GM12878 (cell line): ENCODE data around the gene DOCK1. TPM values are rescaled to one million over a fixed set of nuclear protein-coding genes. Genes with fewer than 3 reads are reported as not detected.

Source experiments
- ATAC-seq: fragments of 200-7000 bp; cut with Tn5 transposase; 3 replicates; pipeline ENCODE4 v1.9.1; 2020; ENCODE audit warnings: mild to moderate bottlenecking, moderate library complexity
- BruUV-seq: library from RNA; stranded (reverse); fragments of 400-500 nt; replicated peaks from 2 replicates; lab custom pipeline; 2021; lab: Mats Ljungman, UMichigan
- CTCF ChIA-PET: fragments of 300-600 bp; sonication (Branson Sonifier 250); formaldehyde crosslinking; extraction: SDS; loops from one replicate; lab custom pipeline; 2021; ENCODE audit warnings: inconsistent platforms; lab: Yijun Ruan, JAX
- POLR2A ChIA-PET: fragments of 350-600 bp; formaldehyde crosslinking; extraction: SDS; loops from one replicate; lab custom pipeline; 2021; ENCODE audit warnings: inconsistent platforms; lab: Charles Lee
- RAD21 ChIA-PET: fragments of 300-600 bp; sonication (Branson Sonifier 250); formaldehyde crosslinking; loops from one replicate; lab custom pipeline; 2023; ENCODE audit warnings: antibody characterized with exemption; ENCODE audit not compliant: unreplicated experiment; lab: Charles Lee
- SMC1A ChIA-PET: fragments of 300-600 bp; sonication (Branson Sonifier 250); formaldehyde crosslinking; loops from one replicate; lab custom pipeline; 2023; ENCODE audit not compliant: unreplicated experiment, uncharacterized antibody; lab: Charles Lee
- DNase-seq: peaks from one replicate; pipeline ENCODE4 v3.0.0-alpha.2; 2011; ENCODE audit warnings: low read depth, low spot score
- FAIRE-seq: peaks from 3 replicates; lab custom pipeline; 2011; peaks lifted over from hg19 to GRCh38; lab: Jason Lieb, UNC
- H2AFZ ChIP-seq: 2 replicates; pipeline ENCODE4 v1.6.0; 2011; ENCODE audit warnings: low read depth, low read length, control low read depth; ENCODE audit not compliant: control insufficient read depth
- H3K27ac ChIP-seq: 2 replicates; pipeline ENCODE4 v1.5.1; 2011; ENCODE audit warnings: control low read depth; ENCODE audit not compliant: control insufficient read depth, insufficient read depth
- H3K27me3 ChIP-seq, 2 experiments: replicated peaks in 1 of 2; 2 replicates each; pipeline versions ENCODE4 v1.6.0 to v1.6.1; 2011; ENCODE audit warnings: low read length in 1 of 2; ENCODE audit not compliant: control insufficient read depth in 2 of 2, insufficient read depth in 2 of 2
- H3K36me3 ChIP-seq, 2 experiments: 2 replicates each; pipeline ENCODE4 v1.5.1; 2011; ENCODE audit warnings: low read length in 1 of 2; ENCODE audit not compliant: control insufficient read depth in 2 of 2, insufficient read depth in 2 of 2
- H3K4me1 ChIP-seq: 2 replicates; pipeline ENCODE4 v1.6.1; 2011; ENCODE audit warnings: mild to moderate bottlenecking, low read length, moderate library complexity, mixed read lengths; ENCODE audit not compliant: control insufficient read depth, insufficient read depth
- H3K4me2 ChIP-seq: 2 replicates; pipeline ENCODE4 v1.6.0; 2011; ENCODE audit warnings: control low read depth; ENCODE audit not compliant: control insufficient read depth, insufficient read depth
- H3K4me3 ChIP-seq: fragments of 200-600 bp; sonication (generic); 2 replicates; pipeline ENCODE4 v1.5.1; 2016
- H3K79me2 ChIP-seq: 2 replicates; pipeline ENCODE4 v1.6.0; 2011; ENCODE audit warnings: low read length; ENCODE audit not compliant: control insufficient read depth, insufficient read depth
- H3K9ac ChIP-seq: 2 replicates; pipeline ENCODE4 v1.8.0; 2011; ENCODE audit warnings: low read length, control low read depth, mixed read lengths; ENCODE audit not compliant: control insufficient read depth, insufficient read depth
- H3K9me3 ChIP-seq: replicated peaks from 3 replicates; pipeline ENCODE4 v1.5.1; 2011; ENCODE audit warnings: mild to moderate bottlenecking, low read length; ENCODE audit not compliant: control insufficient read depth, insufficient read depth
- H4K20me1 ChIP-seq: 2 replicates; pipeline ENCODE4 v1.6.0; 2011; ENCODE audit not compliant: control insufficient read depth, insufficient read depth
- BHLHE40 ChIP-seq, 2 experiments: fragments of 450-650 bp in 1 of 2; IDR thresholded peaks; 2 replicates each; pipeline ENCODE4 v1.6.1; 2011 to 2017; ENCODE audit warnings: low read depth in 2 of 2, borderline replicate concordance in 1 of 2, improper control_type of control experiment in 1 of 2, low read length in 1 of 2, mild to moderate bottlenecking in 1 of 2
- CHD4 ChIP-seq: fragments of 200-600 bp; sonication (generic); IDR thresholded peaks from 2 replicates; pipeline ENCODE4 v1.6.1; 2016; ENCODE audit warnings: mild to moderate bottlenecking
- FOXM1 ChIP-seq: IDR thresholded peaks from 2 replicates; pipeline ENCODE4 v1.6.1; 2012; ENCODE audit warnings: low read depth, mild to moderate bottlenecking, inconsistent platforms, low read length, moderate library complexity
- JUND ChIP-seq: IDR thresholded peaks from 2 replicates; pipeline ENCODE4 v1.6.1; 2012; ENCODE audit warnings: low read depth, mild to moderate bottlenecking, low read length, improper control_type of control experiment, moderate library complexity
- NBN ChIP-seq: fragments of 450-650 bp; IDR thresholded peaks from 2 replicates; pipeline ENCODE4 v1.6.1; 2016
- SIN3A ChIP-seq: IDR thresholded peaks from 2 replicates; pipeline ENCODE4 v1.6.1; 2012; ENCODE audit warnings: low read depth, low read length, improper control_type of control experiment
- ZNF274 ChIP-seq: IDR thresholded peaks from one replicate; pipeline ENCODE4 v1.8.0; 2011; ENCODE audit not compliant: insufficient read length, insufficient read depth
- WGBS: methylation state at CpG from one replicate; pipeline ENCODE4 v1.1.6; 2016; ENCODE audit warnings: low lambda C conversion rate; ENCODE audit not compliant: insufficient replicate concordance, insufficient coverage; ENCODE audit errors: missing lambda C conversion rate; 5-methylcytosine and 5-hydroxymethylcytosine counted together
- in situ Hi-C: fragments of 300-500 bp; cut with MboI; formaldehyde crosslinking; loops from 9 replicates; pipeline ENCODE4 v1.14.3; 2018; ENCODE audit warnings: mixed read lengths
- intact Hi-C: fragments of 100-400 bp; cut with micrococcal nuclease; formaldehyde crosslinking; loops from one replicate; pipeline ENCODE4 v1.14.2; 2022; ENCODE audit not compliant: unreplicated experiment
- polyA plus RNA-seq, 11 experiments: library from polyadenylated mRNA; depleted of rRNA in 4 of 11; unstranded in 6 of 11; stranded (reverse) in 5 of 11; fragments of >200 nt; fragmentation: Nextera tagmentation in 4 of 11; fragmentation: Illumina TruSeq in 1 of 11; extraction: Ambion mirVana in 4 of 11; extraction: Trizol in 1 of 11; gene quantifications; 1 replicate in 1 of 11; 2 replicates in 10 of 11; pipeline versions ENCODE4 v1.2.1 to v1.2.3, GENCODE V29; 2011 to 2016; ENCODE audit warnings: inconsistent platforms in 2 of 11, missing spikeins in 2 of 11, low read depth in 1 of 11
- total RNA-seq, 4 experiments: library from RNA; depleted of rRNA in 3 of 4; stranded (reverse); fragments of >200 nt in 3 of 4; fragmentation: Illumina TruSeq in 1 of 4; extraction: Trizol in 1 of 4; gene quantifications; 2 replicates each; pipeline versions ENCODE4 v1.2.1 to v1.2.3, GENCODE V29; 2013 to 2021
- TF ChIP-seq, protein P1 (sequence below): fragments of 450-650 bp; IDR thresholded peaks from 2 replicates; pipeline ENCODE4 v1.6.1; 2016; ENCODE audit warnings: mild to moderate bottlenecking
- TF ChIP-seq, protein P2 (sequence below): fragments of 150-350 bp; IDR thresholded peaks from 2 replicates; pipeline ENCODE4 v1.6.1; 2014; ENCODE audit warnings: mild to moderate bottlenecking, low read depth, low read length
- TF ChIP-seq, protein P3 (sequence below): IDR thresholded peaks from 2 replicates; pipeline ENCODE4 v1.6.1; 2012; ENCODE audit warnings: low read depth, low read length, improper control_type of control experiment
- TF ChIP-seq, protein P4 (sequence below): fragments of 450-650 bp; IDR thresholded peaks from 2 replicates; pipeline ENCODE4 v1.6.1; 2018; ENCODE audit warnings: borderline replicate concordance, mild to moderate bottlenecking; ENCODE audit not compliant: partially characterized antibody

Gene DOCK1
- total and polyA plus RNA-seq, 10 of the 15 experiments (the other 5 are each of a cell fraction or from before 2014, with no cell fraction given), result 0.05 to 0.18 TPM; not detected in 8

DNA sequence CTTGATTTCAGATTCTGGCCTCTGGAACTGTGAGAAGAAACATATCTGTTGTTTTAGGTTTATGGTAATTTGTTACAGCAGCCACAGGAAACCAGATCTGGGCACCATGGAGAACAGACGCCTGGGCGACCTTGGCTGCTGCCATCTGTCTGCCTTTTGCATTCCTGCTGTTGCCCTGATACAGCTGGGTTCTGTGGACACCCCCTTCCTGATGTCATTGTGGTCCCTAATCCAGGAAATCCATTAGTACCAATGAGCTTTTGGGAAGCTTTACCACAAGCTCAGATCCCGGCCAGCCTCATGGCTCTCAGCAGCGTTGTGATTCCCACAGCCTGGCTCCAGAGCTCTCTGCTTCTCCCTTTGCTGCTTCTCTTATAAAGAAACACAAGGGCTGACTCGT lies 469.7 kb downstream of the DOCK1 start:
- H3K27me3 ChIP-seq, result no peaks in the 10 kb centered on the region
- CTCF ChIA-PET, result no interaction called here
- H3K79me2 ChIP-seq, result no peaks in the 10 kb centered on the region
- in situ Hi-C loops (no loop called here), intact Hi-C loops (no loop called here)
- H3K9ac ChIP-seq, result no peak overlapping the region
- no peaks in the 10 kb centered on the region for H3K9me3 ChIP-seq
- no peaks in the 10 kb centered on the region for H3K36me3 ChIP-seq
- POLR2A ChIA-PET, result no interaction called here
- SMC1A ChIA-PET, result no interaction called here
- H2AFZ ChIP-seq, result no peak overlapping the region
- DNase-seq (no peak), FAIRE-seq (no peak), ATAC-seq (no peak)
- 2% methylated on average over 5 of the region's 5 CpGs for WGBS
- H4K20me1 ChIP-seq, result no peaks in the 10 kb centered on the region
- no peak overlapping the region for H3K4me2 ChIP-seq
- no peak overlapping the region for H3K4me3 ChIP-seq
- H3K4me1 ChIP-seq, result no peaks in the 10 kb centered on the region
- no TSS peak for BruUV-seq
- RAD21 ChIA-PET, result no interaction called here
- no peak overlapping the region for H3K27ac ChIP-seq
- TF ChIP-seq, protein P1, sequence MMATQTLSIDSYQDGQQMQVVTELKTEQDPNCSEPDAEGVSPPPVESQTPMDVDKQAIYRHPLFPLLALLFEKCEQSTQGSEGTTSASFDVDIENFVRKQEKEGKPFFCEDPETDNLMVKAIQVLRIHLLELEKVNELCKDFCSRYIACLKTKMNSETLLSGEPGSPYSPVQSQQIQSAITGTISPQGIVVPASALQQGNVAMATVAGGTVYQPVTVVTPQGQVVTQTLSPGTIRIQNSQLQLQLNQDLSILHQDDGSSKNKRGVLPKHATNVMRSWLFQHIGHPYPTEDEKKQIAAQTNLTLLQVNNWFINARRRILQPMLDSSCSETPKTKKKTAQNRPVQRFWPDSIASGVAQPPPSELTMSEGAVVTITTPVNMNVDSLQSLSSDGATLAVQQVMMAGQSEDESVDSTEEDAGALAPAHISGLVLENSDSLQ, result no peak
- TF ChIP-seq, protein P2, sequence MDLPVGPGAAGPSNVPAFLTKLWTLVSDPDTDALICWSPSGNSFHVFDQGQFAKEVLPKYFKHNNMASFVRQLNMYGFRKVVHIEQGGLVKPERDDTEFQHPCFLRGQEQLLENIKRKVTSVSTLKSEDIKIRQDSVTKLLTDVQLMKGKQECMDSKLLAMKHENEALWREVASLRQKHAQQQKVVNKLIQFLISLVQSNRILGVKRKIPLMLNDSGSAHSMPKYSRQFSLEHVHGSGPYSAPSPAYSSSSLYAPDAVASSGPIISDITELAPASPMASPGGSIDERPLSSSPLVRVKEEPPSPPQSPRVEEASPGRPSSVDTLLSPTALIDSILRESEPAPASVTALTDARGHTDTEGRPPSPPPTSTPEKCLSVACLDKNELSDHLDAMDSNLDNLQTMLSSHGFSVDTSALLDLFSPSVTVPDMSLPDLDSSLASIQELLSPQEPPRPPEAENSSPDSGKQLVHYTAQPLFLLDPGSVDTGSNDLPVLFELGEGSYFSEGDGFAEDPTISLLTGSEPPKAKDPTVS, result no peak
- no peak for TF ChIP-seq FOXM1
- TF ChIP-seq CHD4, result no peak
- no peak for TF ChIP-seq BHLHE40 (IDR thresholded peaks at IDR 0.05; ENCODE audit: borderline replicate concordance in 1 of 2, low read depth in 2 of 2, low read length in 1 of 2)
- no peak for TF ChIP-seq JUND
- TF ChIP-seq, protein P3, sequence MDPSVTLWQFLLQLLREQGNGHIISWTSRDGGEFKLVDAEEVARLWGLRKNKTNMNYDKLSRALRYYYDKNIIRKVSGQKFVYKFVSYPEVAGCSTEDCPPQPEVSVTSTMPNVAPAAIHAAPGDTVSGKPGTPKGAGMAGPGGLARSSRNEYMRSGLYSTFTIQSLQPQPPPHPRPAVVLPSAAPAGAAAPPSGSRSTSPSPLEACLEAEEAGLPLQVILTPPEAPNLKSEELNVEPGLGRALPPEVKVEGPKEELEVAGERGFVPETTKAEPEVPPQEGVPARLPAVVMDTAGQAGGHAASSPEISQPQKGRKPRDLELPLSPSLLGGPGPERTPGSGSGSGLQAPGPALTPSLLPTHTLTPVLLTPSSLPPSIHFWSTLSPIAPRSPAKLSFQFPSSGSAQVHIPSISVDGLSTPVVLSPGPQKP, result no peak
- no peak for TF ChIP-seq ZNF274
- no peak for TF ChIP-seq SIN3A
- no peak for TF ChIP-seq NBN
- TF ChIP-seq, protein P4, sequence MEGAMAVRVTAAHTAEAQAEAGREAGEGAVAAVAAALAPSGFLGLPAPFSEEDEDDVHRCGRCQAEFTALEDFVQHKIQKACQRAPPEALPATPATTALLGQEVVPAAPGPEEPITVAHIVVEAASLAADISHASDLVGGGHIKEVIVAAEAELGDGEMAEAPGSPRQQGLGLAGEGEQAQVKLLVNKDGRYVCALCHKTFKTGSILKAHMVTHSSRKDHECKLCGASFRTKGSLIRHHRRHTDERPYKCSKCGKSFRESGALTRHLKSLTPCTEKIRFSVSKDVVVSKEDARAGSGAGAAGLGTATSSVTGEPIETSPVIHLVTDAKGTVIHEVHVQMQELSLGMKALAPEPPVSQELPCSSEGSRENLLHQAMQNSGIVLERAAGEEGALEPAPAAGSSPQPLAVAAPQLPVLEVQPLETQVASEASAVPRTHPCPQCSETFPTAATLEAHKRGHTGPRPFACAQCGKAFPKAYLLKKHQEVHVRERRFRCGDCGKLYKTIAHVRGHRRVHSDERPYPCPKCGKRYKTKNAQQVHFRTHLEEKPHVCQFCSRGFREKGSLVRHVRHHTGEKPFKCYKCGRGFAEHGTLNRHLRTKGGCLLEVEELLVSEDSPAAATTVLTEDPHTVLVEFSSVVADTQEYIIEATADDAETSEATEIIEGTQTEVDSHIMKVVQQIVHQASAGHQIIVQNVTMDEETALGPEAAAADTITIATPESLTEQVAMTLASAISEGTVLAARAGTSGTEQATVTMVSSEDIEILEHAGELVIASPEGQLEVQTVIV, result no peak
- TF ChIP-seq, all 136 proteins: peak for 0
